ENCODE results near the gene NOL9. TPM values are rescaled to one million over a fixed set of nuclear protein-coding genes. Genes with fewer than 3 reads are reported as not detected.
A peak's percentile ranks its signal among the peaks of the same experiment; 100 is the strongest.

NOL9 gene
- polyA plus RNA-seq, 3 donors: 3.7 to 11.5 (median 7.6) TPM

DNA sequence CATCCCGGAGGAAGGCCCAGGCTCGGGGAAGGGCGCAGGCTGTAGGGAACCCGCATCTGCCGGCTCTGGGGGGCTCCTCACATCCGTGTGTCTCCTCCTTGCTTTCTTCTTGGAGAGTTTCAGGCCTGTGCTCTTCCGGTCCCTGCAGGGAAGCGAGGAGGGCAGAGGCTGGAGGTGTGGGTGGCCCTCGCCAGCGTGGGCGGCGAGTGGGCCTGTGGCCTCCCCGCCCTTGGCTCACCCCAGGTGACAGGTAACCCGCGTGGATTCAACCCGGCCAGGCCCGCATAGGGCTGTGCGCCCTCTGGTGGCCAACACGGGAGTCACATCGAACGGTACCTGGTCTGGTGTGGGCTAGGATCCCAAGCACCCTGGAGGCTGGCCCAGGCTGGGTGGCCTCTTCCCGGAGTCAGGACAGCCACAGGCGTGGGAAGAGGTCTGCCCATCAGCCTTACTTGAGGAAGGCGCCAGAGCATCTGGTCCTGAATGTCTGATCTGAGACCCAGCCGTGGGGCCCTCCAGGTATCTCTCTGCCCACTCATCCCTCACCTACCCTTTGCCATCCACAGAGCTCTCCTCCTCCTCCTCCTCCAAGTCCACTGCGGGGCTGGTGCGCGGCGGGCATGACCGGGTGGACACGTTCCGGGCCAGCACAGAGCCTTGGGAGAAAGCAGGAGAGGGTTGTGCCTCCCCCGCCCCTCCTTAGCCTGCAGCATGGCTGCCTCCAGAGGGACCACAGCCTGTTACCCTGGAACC, 78.8 kb downstream of the NOL9 start:
- Mint-ChIP-seq H3K27ac (peak overlapping the region in 1 of 7 donors; percentile 68), H3K4me3 (no peak overlapping the region), H3K9me3 (peaks cover 0 to 3% (median 0%) of the 10 kb centered on the region in 7 donors), H3K36me3 (no peaks in the 10 kb centered on the region), H3K4me1 (no peaks in the 10 kb centered on the region), H3K27me3 (ENCODE audit: low read depth in 3 of 3) (peaks cover 6 to 9% (median 6%) of the 10 kb centered on the region in 3 donors)
- 32% methylated on average over 28 of the region's 33 CpGs for WGBS (ENCODE audit: insufficient coverage)
- Histone ChIP-seq H3K9me3 (replicated peaks in 1 of 2; ENCODE audit: control insufficient read depth in 1 of 2, insufficient read depth in 1 of 2, low read length in 2 of 2) (peaks cover 0 to 6% of the 10 kb centered on the region in 2 donors), H3K79me2 (ENCODE audit: insufficient read depth, low read length) (no peaks in the 10 kb centered on the region), H3K9ac (ENCODE audit: insufficient read depth, low read length, poor library complexity, severe bottlenecking) (no peak overlapping the region), H3K27ac (ENCODE audit: low read depth in 1 of 2, low read length in 2 of 2) (no peak overlapping the region), H2AFZ (ENCODE audit: insufficient read depth, low read depth, low read length, poor library complexity, severe bottlenecking) (no peak overlapping the region), H3K36me3 (replicated peaks in 1 of 2; ENCODE audit: control insufficient read depth in 1 of 2, insufficient read depth in 2 of 2, low read length in 2 of 2) (no peaks in the 10 kb centered on the region), H4K20me1 (ENCODE audit: insufficient read depth, low read length) (no peaks in the 10 kb centered on the region), H3K4me3 (replicated peaks in 1 of 3; ENCODE audit: low read depth in 2 of 3, low read length in 3 of 3) (no peak overlapping the region), H3K4me1 (ENCODE audit: control insufficient read depth in 1 of 2, insufficient read depth in 2 of 2, low read length in 2 of 2) (no peaks in the 10 kb centered on the region), H3K4me2 (replicated peaks; ENCODE audit: extremely low read depth, low read length, poor library complexity, severe bottlenecking) (no peak overlapping the region), H3K27me3 (ENCODE audit: control insufficient read depth in 2 of 2, insufficient read depth in 2 of 2, low read length in 2 of 2) (no peaks in the 10 kb centered on the region)
- peak; percentile 14 to 43 (median 33) for DNase-seq
- TF ChIP-seq CTCF (IDR thresholded peaks at IDR 0.05): peak; percentile 97
- intact Hi-C loops (cut with micrococcal nuclease): loop anchor here in 1 of 2 donors (5.0 kb wide), 1 partner anchor 228 kb away; no protein-coding TSS in a partner anchor

GRCh38 chr1:6474815-6475282, 79.5 kb downstream of the NOL9 start:
- intact Hi-C loops (cut with micrococcal nuclease): loop anchor here in 1 of 2 donors (5.0 kb wide), 2 partner anchors 228 to 527 kb away; no protein-coding TSS in a partner anchor
- Mint-ChIP-seq H3K36me3 (no peaks in the 10 kb centered on the region), H3K4me1 (no peaks in the 10 kb centered on the region), H3K9me3 (peaks cover 0 to 3% (median 0%) of the 10 kb centered on the region in 7 donors), H3K27me3 (ENCODE audit: low read depth in 3 of 3) (peaks cover 6 to 7% (median 6%) of the 10 kb centered on the region in 3 donors), H3K27ac (no peak overlapping the region), H3K4me3 (no peak overlapping the region)
- Histone ChIP-seq H3K4me2 (replicated peaks; ENCODE audit: extremely low read depth, low read length, poor library complexity, severe bottlenecking) (no peak overlapping the region), H3K9ac (ENCODE audit: insufficient read depth, low read length, poor library complexity, severe bottlenecking) (no peak overlapping the region), H3K36me3 (replicated peaks in 1 of 2; ENCODE audit: control insufficient read depth in 1 of 2, insufficient read depth in 2 of 2, low read length in 2 of 2) (no peaks in the 10 kb centered on the region), H3K79me2 (ENCODE audit: insufficient read depth, low read length) (no peaks in the 10 kb centered on the region), H4K20me1 (ENCODE audit: insufficient read depth, low read length) (no peaks in the 10 kb centered on the region), H3K27me3 (ENCODE audit: control insufficient read depth in 2 of 2, insufficient read depth in 2 of 2, low read length in 2 of 2) (no peaks in the 10 kb centered on the region), H3K4me1 (ENCODE audit: control insufficient read depth in 1 of 2, insufficient read depth in 2 of 2, low read length in 2 of 2) (no peaks in the 10 kb centered on the region), H3K9me3 (replicated peaks in 1 of 2; ENCODE audit: control insufficient read depth in 1 of 2, insufficient read depth in 1 of 2, low read length in 2 of 2) (peaks cover 0 to 6% of the 10 kb centered on the region in 2 donors), H2AFZ (ENCODE audit: insufficient read depth, low read depth, low read length, poor library complexity, severe bottlenecking) (no peak overlapping the region), H3K4me3 (replicated peaks in 1 of 3; ENCODE audit: low read depth in 2 of 3, low read length in 3 of 3) (no peak overlapping the region), H3K27ac (ENCODE audit: low read depth in 1 of 2, low read length in 2 of 2) (no peak overlapping the region)
- no peak for TF ChIP-seq CTCF (IDR thresholded peaks at IDR 0.05)
- WGBS (ENCODE audit: insufficient coverage): 91% methylated on average over 8 of the region's 13 CpGs
- no peak for DNase-seq

All from CD14-positive monocyte (primary cell).